Aorta (tissue), 5 donors: ENCODE measurements around the gene GP1BA. TPM values are rescaled to one million over a fixed set of nuclear protein-coding genes. Genes with fewer than 3 reads are reported as not detected.
A peak's percentile ranks its signal among the peaks of the same experiment; 100 is the strongest.

Source experiments
- ATAC-seq: fragments of 200-7000 bp; cut with Tn5 transposase; one replicate; pipeline ENCODE4 v1.9.1; 2022; ENCODE audit warnings: moderate library complexity; ENCODE audit not compliant: low FRiP score
- DNase-seq, 2 donors: peaks; one replicate each; pipeline ENCODE4 v3.0.0-alpha.2; 2020
- H3K27ac ChIP-seq, 2 donors: one replicate each; pipeline ENCODE4 v1.5.1; 2013; ENCODE audit warnings: low read length in 2 of 2, mild to moderate bottlenecking in 2 of 2, moderate library complexity in 2 of 2, control low read depth in 1 of 2, inconsistent platforms in 1 of 2, low read depth in 1 of 2
- H3K27me3 ChIP-seq, 2 donors: one replicate each; pipeline ENCODE4 v1.6.1; 2013; ENCODE audit warnings: control low read depth in 1 of 2, low read length in 1 of 2, mild to moderate bottlenecking in 1 of 2, moderate library complexity in 1 of 2; ENCODE audit not compliant: insufficient read depth in 2 of 2, control insufficient read depth in 1 of 2
- H3K36me3 ChIP-seq, 2 donors: one replicate each; pipeline ENCODE4 v1.6.1; 2013; ENCODE audit warnings: control low read depth in 1 of 2, low read length in 1 of 2, mild to moderate bottlenecking in 1 of 2; ENCODE audit not compliant: insufficient read depth in 2 of 2, control insufficient read depth in 1 of 2
- H3K4me1 ChIP-seq, 2 donors: one replicate each; pipeline ENCODE4 v1.6.1; 2013; ENCODE audit warnings: low read length in 2 of 2, control low read depth in 1 of 2, mild to moderate bottlenecking in 1 of 2, moderate library complexity in 1 of 2; ENCODE audit not compliant: insufficient read depth in 2 of 2, control insufficient read depth in 1 of 2
- H3K4me3 ChIP-seq, 2 donors: one replicate each; pipeline ENCODE4 v1.5.1; 2013; ENCODE audit warnings: low read length in 2 of 2, control low read depth in 1 of 2, mild to moderate bottlenecking in 1 of 2
- H3K9me3 ChIP-seq: one replicate; pipeline ENCODE4 v1.6.1; 2013; ENCODE audit warnings: mild to moderate bottlenecking, low read length; ENCODE audit not compliant: control insufficient read depth
- WGBS, 2 donors: extraction: QIAGEN DNeasy Blood & Tissue Kit; methylation state at CpG; one replicate each; pipeline ENCODE4 v1.1.7; 2013; 5-methylcytosine and 5-hydroxymethylcytosine counted together
- intact Hi-C, 2 donors: fragments of 100-400 bp; cut with DNase I; formaldehyde crosslinking; loops; one replicate each; pipeline versions ENCODE4 v1.14.2 to v1.15.0; 2022
- polyA plus RNA-seq, 2 donors: library from polyadenylated mRNA; stranded (reverse); fragments of 200-250 nt; gene quantifications; one replicate each; pipeline ENCODE4 v1.2.3, GENCODE V29; 2013
- total RNA-seq, 2 donors: library from RNA; stranded (reverse); fragmentation: NEBNext Ultra II Directional; extraction: Animal tissue kit (Norgen Biotek cat#: 25700); gene quantifications; one replicate each; pipeline ENCODE4 v1.2.1, GENCODE V29; 2021
- donor health status: healthy with polysubstance abuse.
- donor health status: Bipolar disorder and iron deficiency.
- donor health status: DM: no; HTN: no; CAD: no.
- donor health status: DM: no; HTN: no; CAD: no.
- donor health status: DM: yes; HTN: yes; CAD: no.

The GP1BA gene
- total and polyA plus RNA-seq, 4 donors: 0.08 to 0.19 TPM; not detected in 2

- WGBS, 2 donors: 41 to 55% methylated on average over 3 of the region's 3 CpGs
- ATAC-seq: no peak
Observed at GRCh38 chr17:4958102-4958501, 26.0 kb downstream of the GP1BA start.

GRCh38 chr17:4959261-4959965 lies 27.3 kb downstream of the GP1BA start:
- intact Hi-C loops: no loop called here
- Histone ChIP-seq H3K36me3 (peaks cover 0 to 5% of the 10 kb centered on the region in 2 donors), H3K27ac (no peak overlapping the region), H3K27me3 (no peaks in the 10 kb centered on the region), H3K4me1 (no peaks in the 10 kb centered on the region), H3K4me3 (no peak overlapping the region), H3K9me3 (no peaks in the 10 kb centered on the region)
- DNase-seq (no peak), ATAC-seq (no peak)
- WGBS, 2 donors: 87% methylated on average over 18 of the region's 18 CpGs

More at GRCh38 chr17:4958102-4958501, 26.0 kb downstream of the GP1BA start:
- Histone ChIP-seq H3K36me3 (peaks cover 0 to 5% of the 10 kb centered on the region in 2 donors), H3K4me1 (no peaks in the 10 kb centered on the region), H3K9me3 (no peaks in the 10 kb centered on the region), H3K4me3 (no peak overlapping the region), H3K27me3 (no peaks in the 10 kb centered on the region), H3K27ac (no peak overlapping the region)
- intact Hi-C loops: no loop called here
- no peak for DNase-seq

GRCh38 chr17:4960279-4960922 lies 28.3 kb downstream of the GP1BA start:
- no peak for DNase-seq
- H3K4me3 ChIP-seq: no peak overlapping the region
- H3K9me3 ChIP-seq: no peaks in the 10 kb centered on the region
- no peaks in the 10 kb centered on the region for H3K4me1 ChIP-seq
- H3K27ac ChIP-seq: no peak overlapping the region
- intact Hi-C loops: no loop called here
- no peak for ATAC-seq
- H3K36me3 ChIP-seq: peaks cover 0 to 5% of the 10 kb centered on the region in 2 donors
- 82 to 83% methylated on average over 9 of the region's 9 CpGs for WGBS, 2 donors
- H3K27me3 ChIP-seq: no peaks in the 10 kb centered on the region

- no peak for ATAC-seq
- Histone ChIP-seq H3K4me1 (peaks cover 0 to 2% of the 10 kb centered on the region in 2 donors), H3K27me3 (no peaks in the 10 kb centered on the region), H3K27ac (no peak overlapping the region), H3K9me3 (no peaks in the 10 kb centered on the region), H3K36me3 (peaks cover 0 to 2% of the 10 kb centered on the region in 2 donors), H3K4me3 (no peak overlapping the region)
- intact Hi-C loops: no loop called here
- 96 to 97% methylated on average over 15 of the region's 15 CpGs for WGBS, 2 donors
- DNase-seq: no peak
Observed at GRCh38 chr17:4965311-4965986, 33.4 kb downstream of the GP1BA start.

GRCh38 chr17:4966844-4967538 lies 34.9 kb downstream of the GP1BA start:
- peak; percentile 96 for ATAC-seq
- Histone ChIP-seq H3K36me3 (peaks cover 0 to 2% of the 10 kb centered on the region in 2 donors), H3K4me3 (peak overlapping the region; percentile 51 to 65), H3K4me1 (peaks cover 0 to 2% of the 10 kb centered on the region in 2 donors), H3K9me3 (no peaks in the 10 kb centered on the region), H3K27ac (peak overlapping the region in 1 of 2 donors; percentile 62), H3K27me3 (no peaks in the 10 kb centered on the region)
- WGBS, 2 donors: 0% methylated on average over 42 of the region's 42 CpGs
- peak; percentile 97 to 99 for DNase-seq
- intact Hi-C loops: loop anchor here in 1 of 2 donors (1.0 kb wide), 2 partner anchors 18 to 30 kb away; partner anchors contain the start of genes INCA1 and KIF1C

GRCh38 chr17:4967539-4968485 lies 35.7 kb downstream of the GP1BA start, which contains the start of gene SPAG7:
SPAG7 (minus strand) TSS chr17:4967817; CDS start chr17:4967804, 13 bp downstream.
- Histone ChIP-seq H3K36me3 (peaks cover 0 to 3% of the 10 kb centered on the region in 2 donors), H3K27me3 (no peaks in the 10 kb centered on the region), H3K4me1 (peaks cover 0 to 2% of the 10 kb centered on the region in 2 donors), H3K27ac (peak within 1 kb of the TSS; percentile 10 to 86), H3K4me3 (peak within 1 kb of the TSS; percentile 65), H3K9me3 (no peaks in the 10 kb centered on the region)
- WGBS, 2 donors: 0 to 1% methylated on average over 64 to 66 of the region's 66 CpGs
- intact Hi-C loops: loop anchor here in 1 of 2 donors (1.0 kb wide), 2 partner anchors 19 to 29 kb away; partner anchors contain the start of genes INCA1 and KIF1C
- ATAC-seq: peak; percentile 94
- DNase-seq: peak; percentile 95 to 97

GRCh38 chr17:4968486-4969046 lies 36.5 kb downstream of the GP1BA start:
- no peak for ATAC-seq

More at GRCh38 chr17:4968486-4969046, 36.5 kb downstream of the GP1BA start:
- Histone ChIP-seq H3K27me3 (no peaks in the 10 kb centered on the region), H3K4me3 (no peak overlapping the region), H3K4me1 (peaks cover 0 to 2% of the 10 kb centered on the region in 2 donors), H3K9me3 (no peaks in the 10 kb centered on the region), H3K27ac (peak overlapping the region in 1 of 2 donors; percentile 72), H3K36me3 (peaks cover 0 to 5% of the 10 kb centered on the region in 2 donors)
- DNase-seq: peak in 1 of 2 donors; percentile 61
- intact Hi-C loops: no loop called here
- WGBS, 2 donors: 24 to 28% methylated on average over 23 of the region's 23 CpGs
